Activated CD8-positive, alpha-beta T cell treated with anti-CD3 and anti-CD28 coated beads, Interleukin-2, amount 10 ng/mL, durations not matched to agents 7 days and 5 days (primary cell): ENCODE results near the gene SUPT3H. TPM values are rescaled to one million over a fixed set of nuclear protein-coding genes. Genes with fewer than 3 reads are reported as not detected.
A peak's percentile ranks its signal among the peaks of the same experiment; 100 is the strongest.
"Not testable (repeated sequence)": the region's sequence is repeated elsewhere in the genome, so short reads cannot be mapped to it uniquely, and the experiment has no call there.

Source experiments
- ATAC-seq: fragments of 150-1000 bp; cut with Tn5 transposase; one replicate; pipeline ENCODE4 v1.10.0; 2021; ENCODE audit warnings: moderate library complexity
- CTCF ChIA-PET: fragments of 350-600 bp; sonication (Branson Sonifier 250); formaldehyde crosslinking; loops from one replicate; lab custom pipeline; 2021; ENCODE audit warnings: antibody characterized with exemption; lab: Charles Lee
- POLR2A ChIA-PET: fragments of 350-600 bp; sonication (Branson Sonifier 250); formaldehyde crosslinking; loops from one replicate; lab custom pipeline; 2021; ENCODE audit warnings: antibody characterized with exemption; lab: Charles Lee
- DNase-seq: peaks from one replicate; pipeline ENCODE4 v3.0.0-alpha.2; 2020
- H3K27ac Mint-ChIP-seq: one replicate; pipeline ENCODE4 v1.8.0; 2021; ENCODE audit warnings: mild to moderate bottlenecking, mixed read lengths
- H3K27me3 Mint-ChIP-seq: one replicate; pipeline ENCODE4 v1.8.0; 2021; ENCODE audit warnings: low read depth, mixed read lengths
- H3K36me3 Mint-ChIP-seq: one replicate; pipeline ENCODE4 v1.8.0; 2021; ENCODE audit warnings: low read depth, mixed read lengths
- H3K4me1 Mint-ChIP-seq: one replicate; pipeline ENCODE4 v1.8.0; 2021; ENCODE audit warnings: low read depth, mixed read lengths
- H3K4me3 Mint-ChIP-seq: one replicate; pipeline ENCODE4 v1.8.0; 2021; ENCODE audit warnings: mild to moderate bottlenecking, mixed read lengths
- H3K9me3 Mint-ChIP-seq: one replicate; pipeline ENCODE4 v1.8.0; 2022; ENCODE audit warnings: mixed read lengths; ENCODE audit not compliant: insufficient read depth
- total RNA-seq, 2 experiments: library from RNA; stranded (reverse); gene quantifications; one replicate each; pipeline ENCODE4 v1.2.3, GENCODE V29; 2021

Gene SUPT3H
- total RNA-seq, 2 experiments from 2014 or later: 6.4 to 9.1 TPM

DNA sequence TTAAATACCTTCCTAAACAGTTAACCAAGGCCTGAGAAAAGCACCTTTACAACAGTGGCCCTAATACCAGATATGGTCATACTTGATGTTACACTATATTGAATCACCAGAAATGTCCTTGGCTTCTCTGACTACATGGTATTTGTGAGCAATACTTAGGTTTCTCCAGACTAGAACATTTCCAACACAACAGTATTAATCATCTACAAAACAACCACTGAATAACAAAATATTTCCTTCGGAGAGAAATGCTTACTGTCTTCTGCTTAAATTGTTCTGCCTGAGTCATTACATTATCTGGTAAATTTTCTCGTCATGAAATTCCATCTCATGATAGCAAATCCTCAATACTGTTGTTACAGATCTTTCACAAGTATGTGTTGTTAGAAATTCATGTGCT lies 302.5 kb downstream of the SUPT3H start:
- peaks cover 10% of the 10 kb centered on the region for H3K9me3 Mint-ChIP-seq
- H3K27me3 Mint-ChIP-seq: no peaks in the 10 kb centered on the region
- peaks cover 11% of the 10 kb centered on the region for H3K36me3 Mint-ChIP-seq
- H3K27ac Mint-ChIP-seq: no peak overlapping the region
- POLR2A ChIA-PET: no interaction called here
- CTCF ChIA-PET: no interaction called here
- no peak for ATAC-seq
- DNase-seq: no peak
- no peak overlapping the region for H3K4me3 Mint-ChIP-seq
- peaks cover 9% of the 10 kb centered on the region for H3K4me1 Mint-ChIP-seq

DNA sequence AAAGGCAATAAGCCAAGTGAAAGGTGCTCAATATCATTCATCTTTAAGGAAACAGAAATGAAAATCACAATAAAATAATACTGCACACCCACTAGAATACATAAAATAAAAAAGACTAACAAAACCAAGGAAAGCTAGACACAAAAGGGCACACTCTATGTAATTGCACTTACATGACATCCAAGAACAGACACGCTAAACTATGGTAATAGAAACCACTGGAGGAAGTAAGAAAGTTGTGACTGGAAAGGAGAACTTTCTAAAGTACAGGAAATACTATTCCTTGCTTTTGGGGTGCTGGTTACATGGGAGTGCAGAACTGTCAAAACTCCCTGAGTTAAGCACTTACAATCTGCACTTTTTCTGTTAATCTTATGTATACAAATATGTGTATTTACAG lies 303.3 kb downstream of the SUPT3H start:
- CTCF ChIA-PET: no interaction called here
- peaks cover 9% of the 10 kb centered on the region for H3K4me1 Mint-ChIP-seq
- POLR2A ChIA-PET: no interaction called here

DNA sequence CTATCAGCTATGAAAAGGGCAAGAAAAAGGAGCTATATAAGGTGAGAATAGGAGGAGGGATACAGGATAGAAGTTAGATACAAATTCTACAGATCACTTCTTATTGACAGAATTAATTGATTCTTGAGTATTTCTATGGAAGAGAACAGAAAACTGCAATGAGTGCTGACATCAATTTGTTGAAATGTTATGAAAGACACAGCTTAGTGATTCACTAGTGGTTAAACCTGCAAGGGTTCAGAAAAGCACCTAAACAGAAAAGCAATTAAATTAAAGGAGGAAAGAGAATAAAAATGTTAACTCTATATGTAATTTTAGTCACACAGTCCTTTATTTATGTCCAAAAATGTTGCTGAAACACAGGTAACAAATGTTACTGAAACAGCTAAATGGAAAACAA lies 304.0 kb downstream of the SUPT3H start:
- ChIA-PET CTCF (interaction anchor here (0.9 kb wide), 1 partner anchor 48 kb away, joined by 3 read pairs; no protein-coding TSS in a partner anchor), POLR2A (no interaction called here)
- Mint-ChIP-seq H3K27me3 (no peaks in the 10 kb centered on the region), H3K27ac (no peak overlapping the region), H3K36me3 (peaks cover 7% of the 10 kb centered on the region), H3K4me3 (no peak overlapping the region), H3K4me1 (peaks cover 9% of the 10 kb centered on the region), H3K9me3 (peaks cover 11% of the 10 kb centered on the region)
- ATAC-seq (no peak), DNase-seq (no peak)

More for the DNA sequence above, 303.3 kb downstream of the SUPT3H start:
- Mint-ChIP-seq H3K27ac (no peak overlapping the region), H3K9me3 (peaks cover 11% of the 10 kb centered on the region), H3K36me3 (peaks cover 7% of the 10 kb centered on the region), H3K4me3 (no peak overlapping the region), H3K27me3 (no peaks in the 10 kb centered on the region)
- no peak for DNase-seq
- ATAC-seq: no peak

DNA sequence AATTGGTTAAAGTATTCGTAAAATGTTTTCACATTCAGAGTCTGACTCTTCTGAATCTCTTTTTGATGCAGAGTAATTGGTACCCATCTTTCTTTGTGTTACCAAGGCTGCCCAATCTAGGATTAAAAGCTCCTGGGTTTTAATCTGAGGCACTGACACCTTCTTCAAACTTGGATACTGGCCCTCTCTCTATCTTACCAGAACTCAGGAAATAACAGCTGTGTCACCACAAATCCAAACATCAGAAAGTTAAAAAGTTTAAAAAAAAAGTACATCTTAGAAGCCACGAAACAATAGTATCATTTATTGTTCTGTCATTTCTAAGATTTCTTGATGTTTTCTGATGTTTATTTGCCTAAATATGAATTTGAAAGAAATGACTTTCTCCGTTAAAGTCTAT lies 305.1 kb downstream of the SUPT3H start:
- no peak overlapping the region for H3K27ac Mint-ChIP-seq
- peaks cover 3% of the 10 kb centered on the region for H3K9me3 Mint-ChIP-seq
- H3K27me3 Mint-ChIP-seq: no peaks in the 10 kb centered on the region
- DNase-seq (no peak), ATAC-seq (no peak)
- CTCF ChIA-PET: interaction anchor here (0.8 kb wide), 1 partner anchor 83 kb away, joined by 3 read pairs; no protein-coding TSS in a partner anchor
- POLR2A ChIA-PET: no interaction called here
- no peak overlapping the region for H3K4me3 Mint-ChIP-seq
- peaks cover 9% of the 10 kb centered on the region for H3K4me1 Mint-ChIP-seq
- no peaks in the 10 kb centered on the region for H3K36me3 Mint-ChIP-seq

DNA sequence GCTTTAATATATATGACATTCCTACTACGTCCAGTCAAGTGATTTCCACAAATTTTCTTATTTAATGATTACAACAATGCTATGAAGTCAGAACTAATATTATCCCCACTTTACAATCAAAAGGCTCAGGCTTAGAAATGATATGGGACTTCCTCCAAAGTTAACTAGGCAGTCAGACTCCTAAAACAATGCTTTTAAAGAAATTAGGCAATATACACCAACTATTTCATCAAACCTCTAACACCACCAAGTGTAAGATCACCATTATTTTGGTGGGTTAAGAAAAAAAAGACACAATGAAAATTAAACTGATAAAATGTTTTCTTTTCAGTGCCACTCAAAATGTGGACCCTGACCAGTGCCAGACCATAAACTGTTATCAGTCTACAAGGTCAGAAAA lies 305.7 kb downstream of the SUPT3H start:
- POLR2A ChIA-PET: no interaction called here
- CTCF ChIA-PET: no interaction called here
- Mint-ChIP-seq H3K4me1 (peaks cover 9% of the 10 kb centered on the region), H3K9me3 (peaks cover 3% of the 10 kb centered on the region), H3K4me3 (no peak overlapping the region), H3K36me3 (no peaks in the 10 kb centered on the region), H3K27me3 (no peaks in the 10 kb centered on the region), H3K27ac (no peak overlapping the region)
- DNase-seq (no peak), ATAC-seq (no peak)

DNA sequence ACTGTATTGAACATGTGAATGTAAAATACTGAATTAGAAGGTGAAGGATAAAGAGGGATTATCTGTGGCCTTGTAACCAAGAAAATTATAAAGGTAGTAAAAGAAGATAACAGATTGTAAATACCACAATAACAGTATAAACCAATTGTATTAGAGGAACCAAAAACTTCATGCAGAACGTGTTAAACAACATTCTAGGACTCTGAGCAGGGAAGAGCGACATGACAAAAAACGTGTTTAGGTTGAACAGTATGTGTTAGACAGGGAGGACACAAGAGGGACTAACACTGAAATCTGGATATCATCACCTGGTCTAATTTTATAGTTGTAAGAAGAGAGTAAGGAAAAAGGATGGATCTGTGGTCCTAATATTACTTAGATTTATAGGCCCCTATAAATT lies 308.6 kb downstream of the SUPT3H start:
- no peaks in the 10 kb centered on the region for H3K36me3 Mint-ChIP-seq
- no peak overlapping the region for H3K4me3 Mint-ChIP-seq
- POLR2A ChIA-PET: no interaction called here
- peaks cover 6% of the 10 kb centered on the region for H3K4me1 Mint-ChIP-seq
- DNase-seq (no peak), ATAC-seq (no peak)
- H3K27ac Mint-ChIP-seq: no peak overlapping the region
- CTCF ChIA-PET: no interaction called here
- peaks cover 3% of the 10 kb centered on the region for H3K9me3 Mint-ChIP-seq
- H3K27me3 Mint-ChIP-seq: no peaks in the 10 kb centered on the region

DNA sequence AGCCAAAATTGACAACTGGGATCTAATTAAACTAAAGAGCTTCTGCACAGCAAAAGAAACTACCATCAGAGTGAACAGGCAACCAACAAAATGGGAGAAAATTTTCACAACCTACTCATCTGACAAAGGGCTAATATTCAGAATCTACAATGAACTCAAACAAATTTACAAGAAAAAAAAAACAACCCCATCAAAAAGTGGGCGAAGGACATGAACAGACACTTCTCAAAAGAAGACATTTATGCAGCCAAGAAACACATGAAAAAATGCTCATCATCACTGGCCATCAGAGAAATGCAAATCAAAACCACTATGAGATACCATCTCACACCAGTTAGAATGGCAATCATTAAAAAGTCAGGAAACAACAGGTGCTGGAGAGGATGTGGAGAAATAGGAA lies 310.3 kb downstream of the SUPT3H start:
- DNase-seq, H3K27me3 Mint-ChIP-seq, H3K36me3 Mint-ChIP-seq, ATAC-seq, H3K4me1 Mint-ChIP-seq, H3K4me3 Mint-ChIP-seq, POLR2A ChIA-PET, CTCF ChIA-PET, H3K27ac Mint-ChIP-seq, H3K9me3 Mint-ChIP-seq: not testable (repeated sequence)

DNA sequence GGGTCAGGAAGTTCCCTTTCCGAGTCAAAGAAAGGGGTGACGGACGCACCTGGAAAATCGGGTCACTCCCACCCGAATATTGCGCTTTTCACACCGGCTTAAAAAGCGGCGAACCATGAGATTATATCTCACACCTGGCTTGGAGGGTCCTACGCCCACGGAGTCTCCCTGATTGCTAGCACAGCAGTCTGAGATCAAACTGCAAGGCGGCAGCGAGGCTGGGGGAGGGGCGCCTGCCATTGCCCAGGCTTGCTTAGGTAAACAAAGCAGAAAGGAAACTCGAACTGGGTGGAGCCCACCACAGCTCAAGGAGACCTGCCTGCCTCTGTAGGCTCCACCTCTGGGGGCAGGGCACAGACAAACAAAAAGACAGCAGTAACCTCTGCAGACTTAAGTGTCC lies 315.1 kb downstream of the SUPT3H start:
- ATAC-seq: not testable (repeated sequence)

DNA sequence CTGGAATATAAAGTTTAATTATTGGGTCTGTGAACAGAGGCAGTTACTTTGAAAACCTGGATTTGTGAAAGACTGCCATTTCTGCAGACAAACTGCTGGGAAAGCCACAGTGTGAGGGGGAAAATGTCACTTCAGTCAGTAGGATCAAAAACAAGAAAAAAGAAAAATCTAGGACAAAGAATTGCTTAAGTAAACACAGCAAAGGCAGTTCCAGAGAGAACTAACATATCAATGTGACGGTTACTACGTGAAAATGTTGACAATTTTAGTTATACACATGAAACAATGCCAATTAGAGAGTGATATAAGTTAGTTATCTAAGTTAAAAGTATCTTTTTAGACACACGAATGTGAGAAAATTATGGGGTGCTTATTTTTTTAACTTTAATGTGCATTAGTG lies 320.0 kb downstream of the SUPT3H start:
- ChIA-PET POLR2A (no interaction called here), CTCF (no interaction called here)
- Mint-ChIP-seq H3K4me1 (peaks cover 12% of the 10 kb centered on the region), H3K4me3 (no peak overlapping the region), H3K27ac (no peak overlapping the region), H3K27me3 (no peaks in the 10 kb centered on the region), H3K36me3 (peaks cover 11% of the 10 kb centered on the region), H3K9me3 (no peaks in the 10 kb centered on the region)
- no peak for DNase-seq
- ATAC-seq: no peak

More for the DNA sequence above, 315.1 kb downstream of the SUPT3H start:
- peaks cover 11% of the 10 kb centered on the region for H3K36me3 Mint-ChIP-seq
- POLR2A ChIA-PET, H3K4me1 Mint-ChIP-seq, H3K27ac Mint-ChIP-seq, H3K27me3 Mint-ChIP-seq, H3K9me3 Mint-ChIP-seq, DNase-seq, H3K4me3 Mint-ChIP-seq, CTCF ChIA-PET: not testable (repeated sequence)

DNA sequence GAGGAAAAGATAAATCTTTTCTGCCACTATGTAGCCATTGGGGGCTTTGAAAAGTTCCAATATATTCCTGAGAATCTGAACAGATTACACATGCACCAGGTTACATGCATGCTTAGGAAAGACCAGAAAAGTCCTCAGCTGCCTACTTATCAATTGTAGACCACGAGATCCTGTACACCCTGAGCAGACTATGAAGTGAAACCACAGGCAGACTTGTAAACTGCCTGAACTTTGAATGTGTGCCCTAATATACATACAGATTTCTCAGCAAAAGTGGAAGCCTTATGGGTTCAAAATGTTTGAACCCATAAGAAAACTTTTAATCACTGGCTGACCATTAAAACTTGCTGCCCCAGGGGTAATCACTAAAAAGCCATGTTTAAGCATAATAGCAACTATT lies 323.1 kb downstream of the SUPT3H start:
- Mint-ChIP-seq H3K9me3 (peaks cover 1% of the 10 kb centered on the region), H3K4me3 (no peak overlapping the region), H3K36me3 (no peaks in the 10 kb centered on the region), H3K27ac (no peak overlapping the region), H3K27me3 (no peaks in the 10 kb centered on the region), H3K4me1 (peaks cover 17% of the 10 kb centered on the region)
- ChIA-PET POLR2A (no interaction called here), CTCF (no interaction called here)
- peak; percentile 76 for ATAC-seq
- DNase-seq: no peak

DNA sequence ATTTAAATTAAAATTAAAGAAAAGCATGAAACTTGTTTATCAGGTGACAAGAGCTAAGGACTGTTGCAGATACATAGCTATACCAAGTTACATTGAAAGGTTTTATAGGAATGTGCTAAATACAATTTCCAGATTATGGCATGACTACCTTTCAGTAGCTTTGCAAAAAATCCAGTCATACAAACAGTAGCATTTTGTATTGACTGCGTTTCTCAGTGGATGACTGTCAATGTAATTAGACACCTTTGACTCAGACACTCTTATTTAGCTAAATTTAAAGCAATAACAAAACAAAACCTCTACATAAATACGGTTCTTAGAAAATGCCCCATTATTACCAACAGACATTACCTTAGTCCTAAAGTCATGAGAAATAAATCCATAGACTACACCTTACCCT lies 325.4 kb downstream of the SUPT3H start:
- ChIA-PET CTCF (no interaction called here), POLR2A (no interaction called here)
- peaks cover 12% of the 10 kb centered on the region for H3K36me3 Mint-ChIP-seq
- peaks cover 27% of the 10 kb centered on the region for H3K4me1 Mint-ChIP-seq
- H3K27me3 Mint-ChIP-seq: no peaks in the 10 kb centered on the region
- no peak overlapping the region for H3K27ac Mint-ChIP-seq
- H3K4me3 Mint-ChIP-seq: no peak overlapping the region
- no peak for DNase-seq
- H3K9me3 Mint-ChIP-seq: peaks cover 17% of the 10 kb centered on the region
- ATAC-seq: no peak

DNA sequence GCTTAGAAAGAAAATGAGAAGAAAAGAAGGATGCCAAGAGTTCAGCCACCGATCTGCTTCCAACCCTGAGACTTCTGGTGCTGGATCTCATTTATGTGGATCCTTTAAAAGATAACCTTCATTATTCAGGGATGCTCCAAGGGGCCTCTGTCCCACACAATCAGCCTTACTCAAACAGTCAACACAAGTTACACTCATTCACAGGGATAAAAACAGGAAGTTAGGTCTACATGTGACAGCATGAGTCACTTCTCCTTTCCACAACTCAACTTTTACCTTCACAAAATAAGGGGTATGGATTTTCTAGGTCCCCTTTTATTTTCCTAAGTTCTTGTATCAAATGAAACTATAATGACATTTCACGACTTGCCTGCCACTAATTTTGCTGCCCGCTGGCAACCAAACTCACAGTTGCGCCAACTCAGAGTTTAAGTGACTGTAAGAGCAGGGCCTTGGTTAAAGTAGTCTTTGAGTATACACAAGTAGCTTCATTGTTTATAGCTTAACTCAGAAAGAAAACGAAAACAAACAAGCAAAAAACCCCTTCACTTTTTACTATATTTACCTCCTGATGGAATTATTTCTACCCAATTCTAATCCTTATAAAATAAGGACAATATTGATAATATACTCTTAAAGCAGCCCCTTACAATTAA lies 328.4 kb downstream of the SUPT3H start:
- DNase-seq (no peak), ATAC-seq (no peak)
- POLR2A ChIA-PET: no interaction called here
- Mint-ChIP-seq H3K27ac (peak overlapping the region; percentile 63), H3K4me3 (no peak overlapping the region), H3K4me1 (peaks cover 25% of the 10 kb centered on the region), H3K27me3 (no peaks in the 10 kb centered on the region), H3K36me3 (peaks cover 12% of the 10 kb centered on the region), H3K9me3 (peaks cover 17% of the 10 kb centered on the region)
- CTCF ChIA-PET: no interaction called here

DNA sequence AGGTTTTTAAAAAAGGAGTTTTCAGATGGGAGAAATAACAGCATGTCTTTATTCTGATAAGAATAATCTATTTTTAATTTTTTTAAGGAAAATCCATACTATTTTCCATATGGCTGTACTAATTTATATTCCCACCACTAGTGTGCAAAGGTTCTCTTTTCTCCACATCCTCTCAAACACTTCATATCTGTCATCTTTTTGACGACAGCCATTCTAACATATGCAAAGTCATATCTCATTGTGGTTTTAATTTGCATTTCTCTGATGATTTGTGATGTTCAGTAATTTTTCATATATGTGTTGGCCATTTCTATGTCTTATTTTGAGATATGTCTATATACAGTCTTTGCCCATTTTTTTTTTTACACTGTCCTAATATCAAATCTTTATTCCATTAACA lies 330.2 kb downstream of the SUPT3H start:
- Mint-ChIP-seq H3K4me1 (peaks cover 17% of the 10 kb centered on the region), H3K36me3 (peaks cover 12% of the 10 kb centered on the region), H3K9me3 (peaks cover 17% of the 10 kb centered on the region), H3K27ac (no peak overlapping the region), H3K4me3 (no peak overlapping the region), H3K27me3 (no peaks in the 10 kb centered on the region)
- ATAC-seq (no peak), DNase-seq (no peak)
- POLR2A ChIA-PET: no interaction called here
- CTCF ChIA-PET: no interaction called here
